Lung (tissue), 12 donors: ENCODE results near the gene TGFBR3. TPM values are rescaled to one million over a fixed set of nuclear protein-coding genes. Genes with fewer than 3 reads are reported as not detected.
A peak's percentile ranks its signal among the peaks of the same experiment; 100 is the strongest.

Source experiments
- ATAC-seq: fragments of 200-7000 bp; cut with Tn5 transposase; one replicate; pipeline ENCODE4 v1.9.1; 2020; ENCODE audit warnings: moderate number of reproducible peaks; ENCODE audit not compliant: insufficient read depth, low FRiP score
- DNase-seq, 3 donors: peaks; one replicate each; pipeline ENCODE4 v3.0.0-alpha.2; 2013 to 2017
- H3K27ac ChIP-seq, 2 donors: one replicate each; pipeline ENCODE4 v1.5.1; 2013; ENCODE audit warnings: mild to moderate bottlenecking in 2 of 2, moderate library complexity in 2 of 2, control low read depth in 1 of 2, inconsistent platforms in 1 of 2, low read depth in 1 of 2, low read length in 1 of 2
- H3K27me3 ChIP-seq, 3 donors: one replicate each; pipeline ENCODE4 v1.5.1; 2013; ENCODE audit warnings: low read length in 2 of 3; ENCODE audit not compliant: control insufficient read depth in 3 of 3, insufficient read depth in 3 of 3
- H3K36me3 ChIP-seq, 4 donors: one replicate each; pipeline ENCODE4 v1.5.1; 2013; ENCODE audit warnings: low read length in 4 of 4, mild to moderate bottlenecking in 1 of 4, moderate library complexity in 1 of 4; ENCODE audit not compliant: control insufficient read depth in 4 of 4, insufficient read depth in 4 of 4
- H3K4me1 ChIP-seq, 5 donors: one replicate each; pipeline ENCODE4 v1.5.1; 2013; ENCODE audit warnings: low read length in 5 of 5, mild to moderate bottlenecking in 2 of 5, moderate library complexity in 1 of 5; ENCODE audit not compliant: control insufficient read depth in 5 of 5, insufficient read depth in 5 of 5
- H3K4me3 ChIP-seq: one replicate; pipeline ENCODE4 v1.5.1; 2013; ENCODE audit warnings: mild to moderate bottlenecking, control low read depth, moderate library complexity
- H3K9ac ChIP-seq, 2 donors: one replicate each; pipeline ENCODE4 v1.5.1; 2013; ENCODE audit warnings: low read length in 2 of 2, control low read depth in 1 of 2; ENCODE audit not compliant: insufficient read depth in 1 of 2
- H3K9me3 ChIP-seq, 4 donors: one replicate each; pipeline ENCODE4 v1.5.1; 2013; ENCODE audit warnings: low read length in 3 of 4, mild to moderate bottlenecking in 1 of 4, moderate library complexity in 1 of 4; ENCODE audit not compliant: control insufficient read depth in 4 of 4, insufficient read depth in 3 of 4
- WGBS, 2 donors: extraction: QIAGEN DNeasy Blood & Tissue Kit; methylation state at CpG; one replicate each; pipeline ENCODE4 v1.1.7; 2013; 5-methylcytosine and 5-hydroxymethylcytosine counted together
- polyA plus RNA-seq, 2 donors: library from polyadenylated mRNA; stranded (reverse); fragments of 200-250 nt; gene quantifications; one replicate each; pipeline ENCODE4 v1.2.1, GENCODE V29; 2013
- total RNA-seq, 2 donors: library from RNA; depleted of rRNA in 1 of 2; stranded (reverse); fragments of >200 nt in 1 of 2; gene quantifications; one replicate each; pipeline ENCODE4 v1.2.1, GENCODE V29; 2014 to 2021
- TF ChIP-seq, protein P1 (sequence below): IDR thresholded peaks from 2 replicates; pipeline ENCODE4 v1.5.1; 2012; ENCODE audit warnings: mild to moderate bottlenecking; ENCODE audit errors: control extremely low read depth, extremely low read depth
- donor health status: control.
- donor health status: control.
- donor health status: Bipolar disorder and iron deficiency.
- donor health status: healthy.
- donor health status: DM: yes; HTN: yes; CAD: no.

Gene TGFBR3
- total and polyA plus RNA-seq, 4 donors: 13.1 to 99.6 (median 26.5) TPM

- Histone ChIP-seq H3K36me3 (peaks cover 2 to 17% (median 13%) of the 10 kb centered on the region in 4 donors), H3K4me1 (peaks cover 3 to 36% (median 10%) of the 10 kb centered on the region in 5 donors), H3K9ac (no peak overlapping the region), H3K9me3 (no peaks in the 10 kb centered on the region), H3K4me3 (no peak overlapping the region), H3K27me3 (no peaks in the 10 kb centered on the region), H3K27ac (no peak overlapping the region)
- no peak for ATAC-seq
- WGBS, 2 donors: 94 to 95% methylated on average over 4 of the region's 4 CpGs
- TF ChIP-seq, protein P1, sequence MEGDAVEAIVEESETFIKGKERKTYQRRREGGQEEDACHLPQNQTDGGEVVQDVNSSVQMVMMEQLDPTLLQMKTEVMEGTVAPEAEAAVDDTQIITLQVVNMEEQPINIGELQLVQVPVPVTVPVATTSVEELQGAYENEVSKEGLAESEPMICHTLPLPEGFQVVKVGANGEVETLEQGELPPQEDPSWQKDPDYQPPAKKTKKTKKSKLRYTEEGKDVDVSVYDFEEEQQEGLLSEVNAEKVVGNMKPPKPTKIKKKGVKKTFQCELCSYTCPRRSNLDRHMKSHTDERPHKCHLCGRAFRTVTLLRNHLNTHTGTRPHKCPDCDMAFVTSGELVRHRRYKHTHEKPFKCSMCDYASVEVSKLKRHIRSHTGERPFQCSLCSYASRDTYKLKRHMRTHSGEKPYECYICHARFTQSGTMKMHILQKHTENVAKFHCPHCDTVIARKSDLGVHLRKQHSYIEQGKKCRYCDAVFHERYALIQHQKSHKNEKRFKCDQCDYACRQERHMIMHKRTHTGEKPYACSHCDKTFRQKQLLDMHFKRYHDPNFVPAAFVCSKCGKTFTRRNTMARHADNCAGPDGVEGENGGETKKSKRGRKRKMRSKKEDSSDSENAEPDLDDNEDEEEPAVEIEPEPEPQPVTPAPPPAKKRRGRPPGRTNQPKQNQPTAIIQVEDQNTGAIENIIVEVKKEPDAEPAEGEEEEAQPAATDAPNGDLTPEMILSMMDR: no peak
- no peak for DNase-seq
Observed at GRCh38 chr1:91691525-91691924, 194.4 kb downstream of the TGFBR3 start.

DNA sequence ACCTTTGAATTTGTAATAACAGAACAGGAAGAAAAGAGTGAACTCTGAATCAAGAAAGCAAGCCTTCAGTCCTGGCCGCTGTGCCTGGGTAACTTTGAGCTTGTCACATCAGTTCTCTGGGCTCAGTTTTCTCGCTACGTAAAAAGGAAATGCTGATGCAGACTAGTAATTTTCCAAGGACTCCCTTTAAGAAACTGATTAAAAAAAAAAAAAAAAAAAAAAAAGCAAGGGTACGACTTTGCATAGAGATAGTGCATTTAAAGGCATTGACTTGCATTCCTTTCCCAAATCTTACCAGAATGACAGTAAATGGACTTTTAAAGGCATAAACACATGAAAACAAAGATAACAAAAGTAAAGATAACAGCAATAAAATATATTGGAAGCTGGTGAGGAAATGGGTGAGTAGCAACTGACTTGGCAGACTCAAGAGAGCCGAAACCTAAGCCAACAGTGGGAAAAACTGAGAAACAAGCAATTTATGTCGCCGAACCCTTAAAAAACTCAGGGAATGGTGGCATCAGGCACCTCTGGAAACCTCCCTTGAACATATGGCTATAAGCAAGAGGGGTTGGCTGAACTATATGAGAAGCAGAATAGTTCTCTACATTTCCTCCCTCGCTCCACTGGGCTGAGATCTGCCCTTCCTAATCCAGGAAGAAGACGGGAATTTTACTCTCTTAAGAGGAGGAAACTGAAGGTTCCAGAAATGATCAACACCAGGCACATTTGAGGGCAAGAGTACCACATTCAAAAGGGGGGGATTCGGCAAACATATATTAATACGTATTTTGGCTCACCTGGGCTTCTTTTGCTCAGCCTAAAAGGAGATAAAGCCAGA, 196.1 kb downstream of the TGFBR3 start:
- Histone ChIP-seq H3K36me3 (peaks cover 0 to 12% (median 10%) of the 10 kb centered on the region in 4 donors), H3K27ac (peak overlapping the region in 1 of 2 donors; percentile 66), H3K9me3 (no peaks in the 10 kb centered on the region), H3K9ac (peak overlapping the region in 1 of 2 donors; percentile 8), H3K27me3 (no peaks in the 10 kb centered on the region), H3K4me3 (no peak overlapping the region), H3K4me1 (peaks cover 4 to 53% (median 17%) of the 10 kb centered on the region in 5 donors)
- 69 to 77% methylated on average over 11 of the region's 11 CpGs for WGBS, 2 donors
- ATAC-seq (no peak), DNase-seq (peak in 2 of 3 donors; percentile 76 to 78)
- TF ChIP-seq, protein P1: no peak

DNA sequence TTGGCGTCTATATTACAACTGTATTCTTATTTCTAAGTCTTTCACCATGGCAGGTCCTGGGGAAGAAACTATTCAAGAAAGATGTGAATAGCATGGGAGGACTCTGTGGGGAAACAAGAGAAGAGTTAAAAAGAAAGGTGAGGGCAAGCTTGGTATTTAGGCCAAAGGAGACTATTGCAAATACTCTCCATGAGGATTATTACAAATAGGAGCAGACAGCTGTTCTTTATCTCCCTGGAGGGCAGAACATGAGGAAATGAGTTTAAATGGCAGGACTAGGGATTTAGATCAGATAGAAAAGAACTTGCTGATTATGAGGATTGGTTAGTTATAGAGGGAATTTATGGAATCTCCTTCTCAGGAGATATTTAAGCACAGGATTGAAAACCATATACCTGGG, 198.5 kb downstream of the TGFBR3 start:
- Histone ChIP-seq H3K4me1 (peaks cover 8 to 67% (median 30%) of the 10 kb centered on the region in 5 donors), H3K36me3 (peaks cover 8 to 17% (median 10%) of the 10 kb centered on the region in 4 donors), H3K27ac (no peak overlapping the region), H3K4me3 (no peak overlapping the region), H3K9ac (no peak overlapping the region), H3K9me3 (no peaks in the 10 kb centered on the region), H3K27me3 (no peaks in the 10 kb centered on the region)
- ATAC-seq (no peak), DNase-seq (no peak)
- WGBS, 2 donors: 81 to 91% methylated on average over 1 of the region's 1 CpG
- TF ChIP-seq, protein P1: no peak
